Prostate gland (tissue), 2 donors: ENCODE data around the gene MARCHF6.

Experiments used
- CTCF ChIP-seq, 4 experiments: fragments of 200-600 bp in 2 of 4; fragments of 450-650 bp in 2 of 4; sonication (generic) in 2 of 4; IDR thresholded peaks; 1 replicate in 3 of 4; 2 replicates in 1 of 4; pipeline ENCODE4 v1.5.1; 2016 to 2019; ENCODE audit warnings: antibody characterized with exemption in 4 of 4, mild to moderate bottlenecking in 2 of 4, moderate library complexity in 2 of 4
- POLR2A ChIP-seq: fragments of 450-650 bp; IDR thresholded peaks from one replicate; pipeline ENCODE4 v1.6.1; 2016; ENCODE audit warnings: antibody characterized with exemption, mild to moderate bottlenecking

- TF ChIP-seq CTCF (IDR thresholded peaks at IDR 0.05) (no peak), POLR2A (no peak)
Observed at GRCh38 chr5:10352430-10353240, 860 bp upstream of the MARCHF6 start.
